ENCODE results near the gene MISP3. TPM values are rescaled to one million over a fixed set of nuclear protein-coding genes. Genes with fewer than 3 reads are reported as not detected.

MISP3 gene
- total and polyA plus RNA-seq, 9 of the 15 experiments (the other 6 are each of a cell fraction or from before 2014, with no cell fraction given), result 0.25 to 5.6 (median 1.6) TPM

GRCh38 chr19:14085309-14085995, 12.9 kb downstream of the MISP3 start, which contains the start of gene C19orf67 (continued):
- TF ChIP-seq MGA (IDR thresholded peaks at IDR 0.05), result peak; percentile 65
- TF ChIP-seq MNT (conservative IDR thresholded peaks at IDR 0.05), result peak; percentile 51 to 77
- TF ChIP-seq CCNT2 (IDR thresholded peaks at IDR 0.05; ENCODE audit: borderline replicate concordance, extremely low read depth, insufficient read length, low read depth, low read length), result peak; percentile 41
- TF ChIP-seq ELF2 (CRISPR knock-in tag; IDR thresholded peaks at IDR 0.05), result 0 out of 2 replicates have a peak, but pooled peaks have one; percentile 43
- TF ChIP-seq GATAD2B (IDR thresholded peaks at IDR 0.05; ENCODE audit: borderline replicate concordance), result no peak
- peak; percentile 64 for TF ChIP-seq MAX (CRISPR knock-in tag; IDR thresholded peaks at IDR 0.05)
- TF ChIP-seq RBFOX2 (IDR thresholded peaks at IDR 0.05; ENCODE audit: low read depth, low read length), result peak; percentile 59
- no peak for TF ChIP-seq FOXO4 (CRISPR knock-in tag; IDR thresholded peaks at IDR 0.05)
- no peak for TF ChIP-seq RBM15 (IDR thresholded peaks at IDR 0.05; ENCODE audit: insufficient read depth, low read length)
- no peak for TF ChIP-seq CHD4 (IDR thresholded peaks at IDR 0.05; ENCODE audit: insufficient read depth, insufficient replicate concordance, low read depth, low read length, poor library complexity, severe bottlenecking)
- no peak for TF ChIP-seq DACH1 (IDR thresholded peaks at IDR 0.05; ENCODE audit: partially characterized antibody)
- TF ChIP-seq ARHGAP35 (IDR thresholded peaks at IDR 0.05; ENCODE audit: partially characterized antibody), result no peak
